GM12878 (cell line): Measurements from ENCODE around the gene MYO15B. TPM values are rescaled to one million over a fixed set of nuclear protein-coding genes. Genes with fewer than 3 reads are reported as not detected.

Experiments used
- ATAC-seq: fragments of 200-7000 bp; cut with Tn5 transposase; 3 replicates; pipeline ENCODE4 v1.9.1; 2020; ENCODE audit warnings: mild to moderate bottlenecking, moderate library complexity
- BruUV-seq: library from RNA; stranded (reverse); fragments of 400-500 nt; replicated peaks from 2 replicates; lab custom pipeline; 2021; lab: Mats Ljungman, UMichigan
- CTCF ChIA-PET: fragments of 300-600 bp; sonication (Branson Sonifier 250); formaldehyde crosslinking; extraction: SDS; loops from one replicate; lab custom pipeline; 2021; ENCODE audit warnings: inconsistent platforms; lab: Yijun Ruan, JAX
- POLR2A ChIA-PET: fragments of 350-600 bp; formaldehyde crosslinking; extraction: SDS; loops from one replicate; lab custom pipeline; 2021; ENCODE audit warnings: inconsistent platforms; lab: Charles Lee
- RAD21 ChIA-PET: fragments of 300-600 bp; sonication (Branson Sonifier 250); formaldehyde crosslinking; loops from one replicate; lab custom pipeline; 2023; ENCODE audit warnings: antibody characterized with exemption; ENCODE audit not compliant: unreplicated experiment; lab: Charles Lee
- SMC1A ChIA-PET: fragments of 300-600 bp; sonication (Branson Sonifier 250); formaldehyde crosslinking; loops from one replicate; lab custom pipeline; 2023; ENCODE audit not compliant: unreplicated experiment, uncharacterized antibody; lab: Charles Lee
- DNase-seq: peaks from one replicate; pipeline ENCODE4 v3.0.0-alpha.2; 2011; ENCODE audit warnings: low read depth, low spot score
- FAIRE-seq: peaks from 3 replicates; lab custom pipeline; 2011; peaks lifted over from hg19 to GRCh38; lab: Jason Lieb, UNC
- H2AFZ ChIP-seq: 2 replicates; pipeline ENCODE4 v1.6.0; 2011; ENCODE audit warnings: low read depth, low read length, control low read depth; ENCODE audit not compliant: control insufficient read depth
- H3K27ac ChIP-seq: 2 replicates; pipeline ENCODE4 v1.5.1; 2011; ENCODE audit warnings: control low read depth; ENCODE audit not compliant: control insufficient read depth, insufficient read depth
- H3K27me3 ChIP-seq, 2 experiments: replicated peaks in 1 of 2; 2 replicates each; pipeline versions ENCODE4 v1.6.0 to v1.6.1; 2011; ENCODE audit warnings: low read length in 1 of 2; ENCODE audit not compliant: control insufficient read depth in 2 of 2, insufficient read depth in 2 of 2
- H3K36me3 ChIP-seq, 2 experiments: 2 replicates each; pipeline ENCODE4 v1.5.1; 2011; ENCODE audit warnings: low read length in 1 of 2; ENCODE audit not compliant: control insufficient read depth in 2 of 2, insufficient read depth in 2 of 2
- H3K4me1 ChIP-seq: 2 replicates; pipeline ENCODE4 v1.6.1; 2011; ENCODE audit warnings: mild to moderate bottlenecking, low read length, moderate library complexity, mixed read lengths; ENCODE audit not compliant: control insufficient read depth, insufficient read depth
- H3K4me2 ChIP-seq: 2 replicates; pipeline ENCODE4 v1.6.0; 2011; ENCODE audit warnings: control low read depth; ENCODE audit not compliant: control insufficient read depth, insufficient read depth
- H3K4me3 ChIP-seq: fragments of 200-600 bp; sonication (generic); 2 replicates; pipeline ENCODE4 v1.5.1; 2016
- H3K79me2 ChIP-seq: 2 replicates; pipeline ENCODE4 v1.6.0; 2011; ENCODE audit warnings: low read length; ENCODE audit not compliant: control insufficient read depth, insufficient read depth
- H3K9ac ChIP-seq: 2 replicates; pipeline ENCODE4 v1.8.0; 2011; ENCODE audit warnings: low read length, control low read depth, mixed read lengths; ENCODE audit not compliant: control insufficient read depth, insufficient read depth
- H3K9me3 ChIP-seq: replicated peaks from 3 replicates; pipeline ENCODE4 v1.5.1; 2011; ENCODE audit warnings: mild to moderate bottlenecking, low read length; ENCODE audit not compliant: control insufficient read depth, insufficient read depth
- H4K20me1 ChIP-seq: 2 replicates; pipeline ENCODE4 v1.6.0; 2011; ENCODE audit not compliant: control insufficient read depth, insufficient read depth
- CHD1 ChIP-seq: IDR thresholded peaks from 2 replicates; pipeline ENCODE4 v1.6.1; 2012; ENCODE audit warnings: low read depth, low read length, improper control_type of control experiment
- LARP7 ChIP-seq: fragments of 450-650 bp; IDR thresholded peaks from 2 replicates; pipeline ENCODE4 v1.6.1; 2017; ENCODE audit warnings: mild to moderate bottlenecking
- MXI1 ChIP-seq: fragments of 150-350 bp; IDR thresholded peaks from 2 replicates; pipeline ENCODE4 v1.6.1; 2011; ENCODE audit warnings: low read depth, mild to moderate bottlenecking, inconsistent platforms, low read length, improper control_type of control experiment
- NR2C1 ChIP-seq: fragments of 450-650 bp; IDR thresholded peaks from 2 replicates; pipeline ENCODE4 v1.6.1; 2017; ENCODE audit warnings: antibody characterized with exemption, mild to moderate bottlenecking, moderate library complexity
- RB1 ChIP-seq: fragments of 450-650 bp; formaldehyde crosslinking; IDR thresholded peaks from 2 replicates; pipeline ENCODE4 v1.6.1; 2017; ENCODE audit warnings: mild to moderate bottlenecking, borderline replicate concordance
- SRF ChIP-seq, 2 experiments: IDR thresholded peaks; 2 replicates each; pipeline ENCODE4 v1.6.1; 2011; ENCODE audit warnings: low read depth in 2 of 2, low read length in 2 of 2, mild to moderate bottlenecking in 1 of 2, moderate library complexity in 1 of 2
- ZNF217 ChIP-seq: fragments of 450-650 bp; IDR thresholded peaks from 2 replicates; pipeline ENCODE4 v1.6.1; 2017; ENCODE audit warnings: antibody characterized with exemption, mild to moderate bottlenecking
- ZZZ3 ChIP-seq: IDR thresholded peaks from 2 replicates; pipeline ENCODE4 v1.6.1; 2011; ENCODE audit warnings: low read depth; ENCODE audit not compliant: control insufficient read depth, insufficient read length
- WGBS: methylation state at CpG from one replicate; pipeline ENCODE4 v1.1.6; 2016; ENCODE audit warnings: low lambda C conversion rate; ENCODE audit not compliant: insufficient replicate concordance, insufficient coverage; ENCODE audit errors: missing lambda C conversion rate; 5-methylcytosine and 5-hydroxymethylcytosine counted together
- in situ Hi-C: fragments of 300-500 bp; cut with MboI; formaldehyde crosslinking; loops from 9 replicates; pipeline ENCODE4 v1.14.3; 2018; ENCODE audit warnings: mixed read lengths
- intact Hi-C: fragments of 100-400 bp; cut with micrococcal nuclease; formaldehyde crosslinking; loops from one replicate; pipeline ENCODE4 v1.14.2; 2022; ENCODE audit not compliant: unreplicated experiment
- polyA plus RNA-seq, 11 experiments: library from polyadenylated mRNA; depleted of rRNA in 4 of 11; unstranded in 6 of 11; stranded (reverse) in 5 of 11; fragments of >200 nt; fragmentation: Nextera tagmentation in 4 of 11; fragmentation: Illumina TruSeq in 1 of 11; extraction: Ambion mirVana in 4 of 11; extraction: Trizol in 1 of 11; gene quantifications; 1 replicate in 1 of 11; 2 replicates in 10 of 11; pipeline versions ENCODE4 v1.2.1 to v1.2.3, GENCODE V29; 2011 to 2016; ENCODE audit warnings: inconsistent platforms in 2 of 11, missing spikeins in 2 of 11, low read depth in 1 of 11
- total RNA-seq, 4 experiments: library from RNA; depleted of rRNA in 3 of 4; stranded (reverse); fragments of >200 nt in 3 of 4; fragmentation: Illumina TruSeq in 1 of 4; extraction: Trizol in 1 of 4; gene quantifications; 2 replicates each; pipeline versions ENCODE4 v1.2.1 to v1.2.3, GENCODE V29; 2013 to 2021
- TF ChIP-seq, protein P1 (sequence below): IDR thresholded peaks from 2 replicates; pipeline ENCODE4 v1.6.1; 2011; ENCODE audit warnings: borderline replicate concordance, low read depth, mild to moderate bottlenecking, moderate library complexity, mixed read lengths, low read length; ENCODE audit not compliant: insufficient read depth; ENCODE audit errors: extremely low read length

Gene MYO15B
- total and polyA plus RNA-seq, 10 of the 15 experiments (the other 5 are each of a cell fraction or from before 2014, with no cell fraction given), result 0.67 to 15.4 (median 2.3) TPM; not detected in 1

DNA sequence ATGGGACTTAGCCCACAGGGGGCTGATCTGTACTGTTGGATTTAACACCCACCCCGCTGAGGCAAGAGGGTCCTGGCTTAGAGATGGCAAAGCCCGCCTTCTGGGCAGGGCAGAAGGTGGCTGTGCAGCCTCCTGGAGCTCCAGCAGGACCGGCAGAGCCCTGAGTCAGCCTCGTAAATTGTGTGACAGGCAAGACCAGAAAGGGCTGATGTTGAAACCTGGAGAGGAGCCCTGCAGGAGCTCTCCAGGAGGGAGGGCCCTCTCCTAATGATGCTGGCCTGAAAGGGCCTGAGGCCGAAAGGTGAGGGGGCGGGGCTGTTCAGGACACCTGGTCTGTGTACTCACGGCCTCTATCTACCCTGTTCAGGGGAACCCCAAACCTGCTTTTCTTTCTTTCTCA lies 22.5 kb upstream of the MYO15B start:
- no peak for FAIRE-seq
- ATAC-seq, result no peak
- 55% methylated on average over 7 of the region's 7 CpGs for WGBS
- no peak overlapping the region for H3K27ac ChIP-seq
- ChIA-PET CTCF (no interaction called here), POLR2A (interaction anchor here (0.6 kb wide), 1 partner anchor 124 kb away, joined by 5 read pairs; no protein-coding TSS in a partner anchor), RAD21 (no interaction called here), SMC1A (no interaction called here)
- H3K36me3 ChIP-seq, result no peaks in the 10 kb centered on the region
- H3K4me1 ChIP-seq, result peaks cover 9% of the 10 kb centered on the region
- no peak overlapping the region for H3K4me3 ChIP-seq
- TF ChIP-seq MXI1, result no peak
- TF ChIP-seq SRF (IDR thresholded peaks at IDR 0.05; ENCODE audit: low read depth in 2 of 2, low read length in 2 of 2), result no peak
- TF ChIP-seq RB1, result no peak
- TF ChIP-seq ZNF217, result no peak
- TF ChIP-seq ZZZ3, result no peak
- no peak for TF ChIP-seq NR2C1
- TF ChIP-seq, protein P1, sequence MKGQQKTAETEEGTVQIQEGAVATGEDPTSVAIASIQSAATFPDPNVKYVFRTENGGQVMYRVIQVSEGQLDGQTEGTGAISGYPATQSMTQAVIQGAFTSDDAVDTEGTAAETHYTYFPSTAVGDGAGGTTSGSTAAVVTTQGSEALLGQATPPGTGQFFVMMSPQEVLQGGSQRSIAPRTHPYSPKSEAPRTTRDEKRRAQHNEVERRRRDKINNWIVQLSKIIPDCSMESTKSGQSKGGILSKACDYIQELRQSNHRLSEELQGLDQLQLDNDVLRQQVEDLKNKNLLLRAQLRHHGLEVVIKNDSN, result no peak
- TF ChIP-seq CHD1, result no peak
- no peak for TF ChIP-seq LARP7
- no peak for DNase-seq
- H2AFZ ChIP-seq, result no peak overlapping the region
- H4K20me1 ChIP-seq, result no peaks in the 10 kb centered on the region
- H3K27me3 ChIP-seq, result no peaks in the 10 kb centered on the region
- no peaks in the 10 kb centered on the region for H3K9me3 ChIP-seq
- in situ Hi-C loops (no loop called here), intact Hi-C loops (no loop called here)
- no TSS peak for BruUV-seq
- no peaks in the 10 kb centered on the region for H3K79me2 ChIP-seq
- H3K9ac ChIP-seq, result no peak overlapping the region
- no peak overlapping the region for H3K4me2 ChIP-seq
